ENCODE results near the gene DISC1. TPM values are rescaled to one million over a fixed set of nuclear protein-coding genes. Genes with fewer than 3 reads are reported as not detected.

DISC1 gene
- total and polyA plus RNA-seq, 2 donors (not counting 1 experiment from before 2014, with no cell fraction given) = 2.0 to 4.3 TPM

DNA sequence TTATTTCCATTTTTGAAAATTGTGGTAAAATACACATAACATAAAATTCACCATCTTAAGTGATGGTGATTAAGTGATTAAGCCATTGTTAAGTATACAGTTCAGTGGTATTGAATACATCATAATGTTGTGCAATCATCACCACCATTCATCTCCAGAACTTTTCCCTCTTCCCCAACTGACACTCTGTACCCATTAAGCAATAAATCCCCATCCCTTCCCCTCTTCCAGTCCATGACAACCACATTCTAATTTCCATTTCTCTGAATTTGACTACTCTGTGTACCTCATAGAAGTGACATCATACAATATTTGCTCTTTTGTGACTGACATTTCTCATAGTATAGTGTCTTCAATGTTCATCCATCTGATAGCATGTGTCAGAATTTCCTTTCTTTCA, 124.8 kb downstream of the DISC1 start:
- Histone ChIP-seq H3K27me3 (ENCODE audit: control insufficient read depth, insufficient read depth, low read length) (no peaks in the 10 kb centered on the region), H3K79me2 (ENCODE audit: control insufficient read depth, insufficient read depth, low read length) (no peaks in the 10 kb centered on the region), H4K20me1 (ENCODE audit: control insufficient read depth, extremely low read depth, insufficient read depth, low read length) (no peaks in the 10 kb centered on the region), H3K4me1 (ENCODE audit: control insufficient read depth, extremely low read depth, insufficient read depth, low read length) (no peaks in the 10 kb centered on the region), H3K4me2 (ENCODE audit: extremely low read depth, insufficient read depth, low read length) (no peak overlapping the region), H3K4me3 (replicated peaks in 1 of 4; ENCODE audit: control extremely low read depth in 1 of 4, insufficient read depth in 1 of 4, low read depth in 3 of 4, low read length in 4 of 4) (no peak overlapping the region), H3K36me3 (ENCODE audit: control insufficient read depth, insufficient read depth, low read length) (no peaks in the 10 kb centered on the region), H3K9me3 (ENCODE audit: control insufficient read depth, insufficient read depth, low read depth, low read length) (no peaks in the 10 kb centered on the region), H3K9ac (ENCODE audit: insufficient read depth, low read length) (no peak overlapping the region), H3K27ac (ENCODE audit: insufficient read depth, low read length) (no peak overlapping the region), H2AFZ (ENCODE audit: low read length) (no peak overlapping the region)
- TF ChIP-seq EZH2 (IDR thresholded peaks at IDR 0.05; ENCODE audit: low read length, missing control alignments) (no peak), CTCF (conservative IDR thresholded peaks at IDR 0.05 in 1 of 2, IDR thresholded peaks at IDR 0.05 in 1 of 2; ENCODE audit: low read depth in 1 of 2, low read length in 2 of 2) (no peak)
- DNase-seq (ENCODE audit: low read depth in 2 of 2) = no peak

DNA sequence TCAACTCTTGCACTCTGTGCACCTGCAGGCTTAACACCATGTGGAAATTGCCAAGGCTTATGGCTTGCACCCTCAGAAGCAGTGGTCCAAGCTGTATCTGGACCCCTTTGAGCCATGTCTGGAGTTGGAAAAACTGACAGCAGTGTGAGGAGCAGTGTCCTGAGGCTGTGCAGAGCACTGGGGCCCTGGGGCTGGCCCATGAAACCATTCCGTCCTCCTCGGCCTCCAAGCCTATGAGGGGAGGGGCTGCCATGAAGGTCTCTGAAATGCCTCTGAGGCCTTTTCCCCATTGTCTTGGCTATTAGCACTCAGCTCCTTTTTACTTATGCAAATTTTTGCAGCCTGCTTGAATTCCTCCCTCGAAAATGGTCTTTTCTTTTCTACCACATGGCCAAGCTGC, 126.7 kb downstream of the DISC1 start:
- no peak overlapping the region for H3K9ac ChIP-seq (ENCODE audit: insufficient read depth, low read length)
- no peak overlapping the region for H3K27ac ChIP-seq (ENCODE audit: insufficient read depth, low read length)
- no peaks in the 10 kb centered on the region for H3K79me2 ChIP-seq (ENCODE audit: control insufficient read depth, insufficient read depth, low read length)
- no peaks in the 10 kb centered on the region for H3K27me3 ChIP-seq (ENCODE audit: control insufficient read depth, insufficient read depth, low read length)
- H3K36me3 ChIP-seq (ENCODE audit: control insufficient read depth, insufficient read depth, low read length) = no peaks in the 10 kb centered on the region
- no peak for DNase-seq (ENCODE audit: low read depth in 2 of 2)
- no peak overlapping the region for H2AFZ ChIP-seq (ENCODE audit: low read length)
- H3K9me3 ChIP-seq (ENCODE audit: control insufficient read depth, insufficient read depth, low read depth, low read length) = no peaks in the 10 kb centered on the region
- H3K4me2 ChIP-seq (ENCODE audit: extremely low read depth, insufficient read depth, low read length) = no peak overlapping the region
- no peaks in the 10 kb centered on the region for H4K20me1 ChIP-seq (ENCODE audit: control insufficient read depth, extremely low read depth, insufficient read depth, low read length)
- H3K4me1 ChIP-seq (ENCODE audit: control insufficient read depth, extremely low read depth, insufficient read depth, low read length) = no peaks in the 10 kb centered on the region
- no peak for TF ChIP-seq EZH2 (IDR thresholded peaks at IDR 0.05; ENCODE audit: low read length, missing control alignments)
- TF ChIP-seq CTCF (conservative IDR thresholded peaks at IDR 0.05 in 1 of 2, IDR thresholded peaks at IDR 0.05 in 1 of 2; ENCODE audit: low read depth in 1 of 2, low read length in 2 of 2) = no peak
- no peak overlapping the region for H3K4me3 ChIP-seq (replicated peaks in 1 of 4; ENCODE audit: control extremely low read depth in 1 of 4, insufficient read depth in 1 of 4, low read depth in 3 of 4, low read length in 4 of 4)

- Histone ChIP-seq H3K27me3 (ENCODE audit: control insufficient read depth, insufficient read depth, low read length) (no peaks in the 10 kb centered on the region), H3K4me1 (ENCODE audit: control insufficient read depth, extremely low read depth, insufficient read depth, low read length) (no peaks in the 10 kb centered on the region), H3K27ac (ENCODE audit: insufficient read depth, low read length) (no peak overlapping the region), H3K79me2 (ENCODE audit: control insufficient read depth, insufficient read depth, low read length) (no peaks in the 10 kb centered on the region), H3K4me3 (replicated peaks in 1 of 4; ENCODE audit: control extremely low read depth in 1 of 4, insufficient read depth in 1 of 4, low read depth in 3 of 4, low read length in 4 of 4) (no peak overlapping the region), H4K20me1 (ENCODE audit: control insufficient read depth, extremely low read depth, insufficient read depth, low read length) (no peaks in the 10 kb centered on the region), H3K9ac (ENCODE audit: insufficient read depth, low read length) (no peak overlapping the region), H2AFZ (ENCODE audit: low read length) (no peak overlapping the region), H3K9me3 (ENCODE audit: control insufficient read depth, insufficient read depth, low read depth, low read length) (no peaks in the 10 kb centered on the region), H3K36me3 (ENCODE audit: control insufficient read depth, insufficient read depth, low read length) (no peaks in the 10 kb centered on the region), H3K4me2 (ENCODE audit: extremely low read depth, insufficient read depth, low read length) (no peak overlapping the region)
- TF ChIP-seq CTCF (conservative IDR thresholded peaks at IDR 0.05 in 1 of 2, IDR thresholded peaks at IDR 0.05 in 1 of 2; ENCODE audit: low read depth in 1 of 2, low read length in 2 of 2) = no peak
- TF ChIP-seq EZH2 (IDR thresholded peaks at IDR 0.05; ENCODE audit: low read length, missing control alignments) = no peak
- DNase-seq (ENCODE audit: low read depth in 2 of 2) = no peak
Observed at GRCh38 chr1:231757101-231757404, 130.5 kb downstream of the DISC1 start.

All from fibroblast of lung (primary cell).